Fibroblast of mammary gland (primary cell): ENCODE measurements around the gene RABGGTA.

Experiments
- DNase-seq: peaks from one replicate; pipeline ENCODE4 v3.0.0-alpha.2; 2010; ENCODE audit warnings: low read depth
- H3K4me3 ChIP-seq: 2 replicates; pipeline ENCODE4 v1.5.1; 2011; ENCODE audit warnings: low read depth, mild to moderate bottlenecking, low read length, moderate library complexity; ENCODE audit not compliant: control insufficient read depth
- CTCF ChIP-seq: conservative IDR thresholded peaks from 2 replicates; pipeline ENCODE4 v1.5.1; 2011; ENCODE audit warnings: low read depth, low read length, inconsistent platforms; ENCODE audit not compliant: control insufficient read depth, insufficient read depth

Gene RABGGTA

GRCh38 chr14:24284501-24285035 lies 13.2 kb upstream of the RABGGTA start:
- no peak for DNase-seq
- no peak for TF ChIP-seq CTCF
- no peak overlapping the region for H3K4me3 ChIP-seq

- DNase-seq = no peak
- no peak overlapping the region for H3K4me3 ChIP-seq
- no peak for TF ChIP-seq CTCF
These were observed 12.5 kb upstream of the RABGGTA start for GRCh38 chr14:24283796-24284460.

GRCh38 chr14:24282736-24283135 lies 11.3 kb upstream of the RABGGTA start:
- no peak overlapping the region for H3K4me3 ChIP-seq
- no peak for DNase-seq
- no peak for TF ChIP-seq CTCF

- no peak for DNase-seq
- TF ChIP-seq CTCF = no peak
- no peak overlapping the region for H3K4me3 ChIP-seq
These were observed 10.2 kb upstream of the RABGGTA start for GRCh38 chr14:24281636-24282035.

GRCh38 chr14:24280797-24281460 lies 9.5 kb upstream of the RABGGTA start:
- no peak for TF ChIP-seq CTCF
- no peak overlapping the region for H3K4me3 ChIP-seq
- DNase-seq = peak; percentile 34

- DNase-seq = peak; percentile 6
- no peak for TF ChIP-seq CTCF
- H3K4me3 ChIP-seq = no peak overlapping the region
These were observed 8.1 kb upstream of the RABGGTA start for GRCh38 chr14:24279301-24280186.
